SK-N-SH (cell line): Measurements from ENCODE around the gene HDDC2. TPM values are rescaled to one million over a fixed set of nuclear protein-coding genes. Genes with fewer than 3 reads are reported as not detected.

ENCODE experiments used
- CTCF ChIA-PET: fragments of 300-600, 350-600 bp; formaldehyde crosslinking; extraction: SDS; loops from one replicate; lab custom pipeline; 2021; lab: Yijun Ruan, JAX
- POLR2A ChIA-PET: fragments of 350-600 bp; sonication (Branson Sonifier 250); formaldehyde crosslinking; extraction: SDS; loops from one replicate; lab custom pipeline; 2020; ENCODE audit warnings: antibody characterized with exemption, inconsistent platforms; lab: Yijun Ruan, JAX
- DNase-seq: peaks from one replicate; pipeline ENCODE4 v3.0.0; 2012
- H2AFZ ChIP-seq: fragments of 200-600 bp; sonication (generic); 2 replicates; pipeline ENCODE4 v1.8.1; 2016; ENCODE audit warnings: antibody characterized with exemption, mild to moderate bottlenecking, low read depth
- H3F3A ChIP-seq: fragments of 200-600 bp; sonication (generic); replicated peaks from 2 replicates; pipeline ENCODE3; 2016; ENCODE audit warnings: antibody characterized with exemption, mild to moderate bottlenecking; ENCODE audit not compliant: insufficient read depth
- H3K27ac ChIP-seq, 2 experiments: fragments of 200-500 bp in 1 of 2; fragments of 200-600 bp in 1 of 2; sonication (Bioruptor generic) in 1 of 2; sonication (generic), shearing (Covaris generic) in 1 of 2; 2 replicates each; pipeline versions ENCODE4 v1.5.1 to v1.6.1; 2014 to 2016; ENCODE audit warnings: low read depth in 2 of 2, inconsistent platforms in 1 of 2, low read length in 1 of 2, mild to moderate bottlenecking in 1 of 2, mixed read lengths in 1 of 2
- H3K27me3 ChIP-seq: fragments of 200-600 bp; sonication (generic), shearing (Covaris generic); 2 replicates; pipeline ENCODE4 v1.6.1; 2016; ENCODE audit warnings: mixed run types; ENCODE audit not compliant: insufficient read depth
- H3K36me3 ChIP-seq, 2 experiments: fragments of 200-500 bp in 1 of 2; fragments of 200-600 bp in 1 of 2; sonication (Bioruptor generic) in 1 of 2; sonication (generic) in 1 of 2; replicated peaks in 1 of 2; 2 replicates each; pipeline versions ENCODE3 to v1.5.1; 2014 to 2016; ENCODE audit warnings: low read length in 1 of 2, mild to moderate bottlenecking in 1 of 2; ENCODE audit not compliant: insufficient read depth in 2 of 2, control insufficient read depth in 1 of 2
- H3K4me1 ChIP-seq, 2 experiments: fragments of 200-500 bp in 1 of 2; fragments of 200-600 bp in 1 of 2; sonication (Bioruptor generic) in 1 of 2; sonication (generic), shearing (Covaris generic) in 1 of 2; 2 replicates each; pipeline versions ENCODE4 v1.5.1 to v1.6.1; 2014 to 2016; ENCODE audit warnings: low read depth in 1 of 2, low read length in 1 of 2, mixed run types in 1 of 2; ENCODE audit not compliant: insufficient read depth in 2 of 2, control insufficient read depth in 1 of 2
- H3K4me2 ChIP-seq: fragments of 200-600 bp; sonication (generic), shearing (Covaris generic); 2 replicates; pipeline ENCODE4 v1.6.1; 2017; ENCODE audit warnings: mixed run types
- H3K4me3 ChIP-seq, 2 experiments: fragments of 200-500 bp in 1 of 2; fragments of 200-600 bp in 1 of 2; sonication (Bioruptor generic) in 1 of 2; sonication (generic), shearing (Covaris generic) in 1 of 2; 2 replicates each; pipeline versions ENCODE4 v1.5.1 to v1.8.1; 2014 to 2016; ENCODE audit warnings: low read depth in 2 of 2, inconsistent platforms in 1 of 2, low read length in 1 of 2, mild to moderate bottlenecking in 1 of 2, mixed read lengths in 1 of 2, moderate library complexity in 1 of 2
- H3K79me2 ChIP-seq: fragments of 200-600 bp; sonication (generic); 2 replicates; pipeline ENCODE4 v1.8.1; 2017; ENCODE audit warnings: mild to moderate bottlenecking; ENCODE audit not compliant: insufficient read depth
- H3K9ac ChIP-seq: fragments of 200-600 bp; sonication (generic); 2 replicates; pipeline ENCODE4 v1.6.1; 2017; ENCODE audit warnings: mixed run types
- H3K9me2 ChIP-seq: fragments of 200-600 bp; sonication (generic); 2 replicates; pipeline ENCODE4 v1.6.1; 2017; ENCODE audit warnings: mixed run types
- H3K9me3 ChIP-seq: fragments of 200-600 bp; sonication (generic); 2 replicates; pipeline ENCODE4 v1.6.1; 2017; ENCODE audit warnings: mixed run types, mild to moderate bottlenecking, moderate library complexity
- H4K20me1 ChIP-seq: fragments of 200-600 bp; sonication (generic); 2 replicates; pipeline ENCODE4 v1.6.1; 2017; ENCODE audit warnings: mild to moderate bottlenecking, mixed run types; ENCODE audit not compliant: insufficient read depth
- EP300 ChIP-seq, 2 experiments: IDR thresholded peaks; 2 replicates each; pipeline versions ENCODE4 v1.4.0 to v1.6.1; 2012; ENCODE audit warnings: borderline replicate concordance in 1 of 2, low read depth in 1 of 2, low read length in 1 of 2
- EZH2phosphoT487 ChIP-seq: fragments of 200-600 bp; sonication (generic); IDR thresholded peaks from 2 replicates; pipeline ENCODE4 v1.6.1; 2017; ENCODE audit warnings: low read depth, mixed run types, mild to moderate bottlenecking, antibody characterized with exemption, moderate library complexity, borderline replicate concordance
- FOXJ3 ChIP-seq: sonication (generic); formaldehyde crosslinking; IDR thresholded peaks from 2 replicates; pipeline ENCODE4 v1.5.1; 2020; ENCODE audit warnings: mild to moderate bottlenecking, missing genetic modification reagents
- FOXM1 ChIP-seq: IDR thresholded peaks from 2 replicates; pipeline ENCODE4 v1.4.0; 2012; ENCODE audit warnings: low read depth, mild to moderate bottlenecking
- GATA2 ChIP-seq: sonication (generic); formaldehyde crosslinking; IDR thresholded peaks from 2 replicates; pipeline ENCODE4 v1.5.0; 2020; ENCODE audit warnings: mild to moderate bottlenecking, missing genetic modification reagents
- MXI1 ChIP-seq: IDR thresholded peaks from 2 replicates; pipeline ENCODE4 v1.6.1; 2012; ENCODE audit warnings: mild to moderate bottlenecking, low read depth, low read length, improper control_type of control experiment
- NFIC ChIP-seq: IDR thresholded peaks from 2 replicates; pipeline ENCODE4 v1.4.0; 2012; ENCODE audit warnings: borderline replicate concordance
- RAD21 ChIP-seq: IDR thresholded peaks from 2 replicates; pipeline ENCODE4 v1.6.1; 2012; ENCODE audit warnings: mild to moderate bottlenecking, low read length
- REST ChIP-seq: IDR thresholded peaks from 2 replicates; pipeline ENCODE4 v1.6.1; 2012; ENCODE audit warnings: mild to moderate bottlenecking, low read depth, low read length, moderate library complexity
- RXRA ChIP-seq: IDR thresholded peaks from 2 replicates; pipeline ENCODE4 v1.4.0; 2012; ENCODE audit warnings: low read depth, mild to moderate bottlenecking, borderline replicate concordance
- SIN3A ChIP-seq: IDR thresholded peaks from 2 replicates; pipeline ENCODE4 v1.6.1; 2012; ENCODE audit warnings: low read depth, mild to moderate bottlenecking, low read length, moderate library complexity, borderline replicate concordance
- TAF1 ChIP-seq: IDR thresholded peaks from 2 replicates; pipeline ENCODE4 v1.6.1; 2012; ENCODE audit warnings: low read depth, mild to moderate bottlenecking, low read length, moderate library complexity, borderline replicate concordance
- TCF12 ChIP-seq: IDR thresholded peaks from 2 replicates; pipeline ENCODE4 v1.4.0; 2012
- USF2 ChIP-seq: fragments of 150-350 bp; IDR thresholded peaks from 2 replicates; pipeline ENCODE4 v1.6.1; 2017; ENCODE audit warnings: antibody characterized with exemption, low read length, low read depth, borderline replicate concordance
- WGBS: methylation state at CpG from one replicate; pipeline ENCODE4 v1.1.6; 2017; ENCODE audit warnings: low lambda C conversion rate; 5-methylcytosine and 5-hydroxymethylcytosine counted together
- polyA plus RNA-seq, 3 experiments: library from polyadenylated mRNA; depleted of rRNA; stranded (reverse); fragments of >200 nt; gene quantifications; 2 replicates each; pipeline ENCODE4 v1.2.3, GENCODE V29; 2012
- TF ChIP-seq, protein P1 (sequence below): IDR thresholded peaks from 2 replicates; pipeline ENCODE4 v1.4.0; 2012; ENCODE audit warnings: low read depth, borderline replicate concordance
- TF ChIP-seq, protein P2 (sequence below): fragments of 150-350 bp; IDR thresholded peaks from 2 replicates; pipeline ENCODE4 v1.6.1; 2016; ENCODE audit warnings: mild to moderate bottlenecking, low read depth, low read length

HDDC2 gene
- polyA plus RNA-seq, 1 of the 3 experiments (the other 2 are of a cell fraction) = 85.5 TPM

- Histone ChIP-seq H3K79me2 (no peaks in the 10 kb centered on the region), H3K9me3 (no peaks in the 10 kb centered on the region), H3K4me1 (no peaks in the 10 kb centered on the region), H3F3A (no peaks in the 10 kb centered on the region), H3K4me3 (no peak overlapping the region), H3K36me3 (no peaks in the 10 kb centered on the region), H4K20me1 (no peaks in the 10 kb centered on the region), H3K27me3 (peaks cover 11% of the 10 kb centered on the region; the same call in 1 of the 2 replicates), H3K9ac (no peak overlapping the region), H3K9me2 (no peaks in the 10 kb centered on the region), H3K27ac (no peak overlapping the region), H2AFZ (no peak overlapping the region), H3K4me2 (no peak overlapping the region)
- POLR2A ChIA-PET = no interaction called here
- CTCF ChIA-PET = no interaction called here
- DNase-seq = no peak
- WGBS = 5% methylated on average over 3 of the region's 3 CpGs
- TF ChIP-seq REST (no peak), SIN3A (no peak), EP300 (IDR thresholded peaks at IDR 0.05; ENCODE audit: borderline replicate concordance in 1 of 2, low read depth in 1 of 2, low read length in 1 of 2) (no peak), TCF12 (no peak), GATA2 (CRISPR knock-in tag) (no peak), TAF1 (no peak)
Measured at GRCh38 chr6:125230674-125231073, 71.1 kb downstream of the HDDC2 start.

DNA sequence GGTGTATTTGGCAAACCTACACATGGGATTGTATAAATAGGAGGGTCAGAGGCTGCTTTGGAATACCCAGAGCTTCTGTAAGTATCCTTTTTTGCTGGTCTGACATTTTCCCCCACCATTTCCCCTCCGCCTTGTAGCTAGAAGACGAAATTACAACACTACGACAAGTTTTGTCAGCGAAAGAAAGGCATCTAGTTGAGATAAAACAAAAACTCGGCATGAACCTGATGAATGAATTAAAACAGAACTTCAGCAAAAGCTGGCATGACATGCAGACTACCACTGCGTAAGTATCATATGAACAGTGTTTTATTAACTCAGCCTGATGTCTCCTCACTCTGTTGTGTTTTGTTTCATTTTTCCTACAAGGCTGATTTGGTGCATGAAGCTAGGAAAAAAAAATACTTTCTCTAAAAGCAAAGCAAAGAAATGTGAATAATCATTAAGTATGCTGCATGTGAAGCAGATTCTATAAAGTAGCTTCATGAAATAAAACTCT, 72.7 kb downstream of the HDDC2 start:
- Histone ChIP-seq H3K79me2 (no peaks in the 10 kb centered on the region), H3K27me3 (peaks cover 11% of the 10 kb centered on the region; the same call in 1 of the 2 replicates), H3K4me1 (no peaks in the 10 kb centered on the region), H3K4me2 (peak overlapping the region; percentile 27; the same call in 1 of the 2 replicates), H3K4me3 (peak overlapping the region in 1 of 2 experiments; percentile 5; a peak in 1 of 4 replicates), H3K27ac (no peak overlapping the region), H3K9ac (no peak overlapping the region), H4K20me1 (no peaks in the 10 kb centered on the region), H3K9me2 (no peaks in the 10 kb centered on the region), H3K36me3 (no peaks in the 10 kb centered on the region), H2AFZ (no peak overlapping the region), H3F3A (no peaks in the 10 kb centered on the region), H3K9me3 (no peaks in the 10 kb centered on the region)
- CTCF ChIA-PET = interaction anchor here (1.0 kb wide), 1 partner anchor 37 kb away, joined by 4 read pairs; no protein-coding TSS in a partner anchor
- POLR2A ChIA-PET = no interaction called here
- WGBS = 13% methylated on average over 6 of the region's 6 CpGs
- TF ChIP-seq, protein P1, sequence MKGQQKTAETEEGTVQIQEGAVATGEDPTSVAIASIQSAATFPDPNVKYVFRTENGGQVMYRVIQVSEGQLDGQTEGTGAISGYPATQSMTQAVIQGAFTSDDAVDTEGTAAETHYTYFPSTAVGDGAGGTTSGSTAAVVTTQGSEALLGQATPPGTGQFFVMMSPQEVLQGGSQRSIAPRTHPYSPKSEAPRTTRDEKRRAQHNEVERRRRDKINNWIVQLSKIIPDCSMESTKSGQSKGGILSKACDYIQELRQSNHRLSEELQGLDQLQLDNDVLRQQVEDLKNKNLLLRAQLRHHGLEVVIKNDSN = no peak
- TF ChIP-seq MXI1 = no peak
- no peak for TF ChIP-seq USF2
- TF ChIP-seq RXRA = no peak
- TF ChIP-seq NFIC = no peak
- TF ChIP-seq RAD21 = no peak
- no peak for TF ChIP-seq FOXM1
- no peak for TF ChIP-seq GATA2 (CRISPR knock-in tag)
- no peak for TF ChIP-seq FOXJ3 (CRISPR knock-in tag)
- TF ChIP-seq, protein P2, sequence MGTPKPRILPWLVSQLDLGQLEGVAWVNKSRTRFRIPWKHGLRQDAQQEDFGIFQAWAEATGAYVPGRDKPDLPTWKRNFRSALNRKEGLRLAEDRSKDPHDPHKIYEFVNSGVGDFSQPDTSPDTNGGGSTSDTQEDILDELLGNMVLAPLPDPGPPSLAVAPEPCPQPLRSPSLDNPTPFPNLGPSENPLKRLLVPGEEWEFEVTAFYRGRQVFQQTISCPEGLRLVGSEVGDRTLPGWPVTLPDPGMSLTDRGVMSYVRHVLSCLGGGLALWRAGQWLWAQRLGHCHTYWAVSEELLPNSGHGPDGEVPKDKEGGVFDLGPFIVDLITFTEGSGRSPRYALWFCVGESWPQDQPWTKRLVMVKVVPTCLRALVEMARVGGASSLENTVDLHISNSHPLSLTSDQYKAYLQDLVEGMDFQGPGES = no peak
- no peak for TF ChIP-seq SIN3A
- no peak for TF ChIP-seq EZH2phosphoT487
- no peak for DNase-seq
